ENCODE data around the gene DUSP12. TPM values are rescaled to one million over a fixed set of nuclear protein-coding genes. Genes with fewer than 3 reads are reported as not detected.

DUSP12 gene
- total RNA-seq, 1 experiment from 2014 or later: 31.6 TPM

Other genes starting within 250 kb of the DUSP12 start
- 0.52 TPM for gene FCGR2A, start 244.3 kb upstream of the DUSP12 start, total RNA-seq (2021; ENCODE audit: unreplicated experiment)
- not detected for gene HSPA6, start 225.2 kb upstream of the DUSP12 start, total RNA-seq (2021; ENCODE audit: unreplicated experiment)
- 0.17 TPM for gene FCGR3A, start 200.0 kb upstream of the DUSP12 start, total RNA-seq (2021; ENCODE audit: unreplicated experiment)
- not detected for gene FCGR3B, start 118.6 kb upstream of the DUSP12 start, total RNA-seq (2021; ENCODE audit: unreplicated experiment)
- gene FCGR2B, start 86.6 kb upstream of the DUSP12 start, total RNA-seq (2021; ENCODE audit: unreplicated experiment): not detected
- 0.25 TPM for gene FCRLA, start 42.6 kb upstream of the DUSP12 start, total RNA-seq (2021; ENCODE audit: unreplicated experiment)
- 1.0 TPM for gene FCRLB, start 28.2 kb upstream of the DUSP12 start, total RNA-seq (2021; ENCODE audit: unreplicated experiment)
- 20.9 TPM for gene ATF6, start 16.5 kb downstream of the DUSP12 start, total RNA-seq (2021; ENCODE audit: unreplicated experiment)

Measured in HCT116 (cell line).